Measurements from ENCODE around the gene FGGY.

- TF ChIP-seq CTCF (IDR thresholded peaks at IDR 0.05) (no peak), EP300 (IDR thresholded peaks at IDR 0.05) (no peak), POLR2A (IDR thresholded peaks at IDR 0.05) (no peak)
Observed at GRCh38 chr1:59680044-59680443, 383.1 kb downstream of the FGGY start.
